GM12878 (cell line): ENCODE data around the gene BBC3. TPM values are rescaled to one million over a fixed set of nuclear protein-coding genes. Genes with fewer than 3 reads are reported as not detected.

Experiments used
- ATAC-seq: fragments of 200-7000 bp; cut with Tn5 transposase; 3 replicates; pipeline ENCODE4 v1.9.1; 2020; ENCODE audit warnings: mild to moderate bottlenecking, moderate library complexity
- BruUV-seq: library from RNA; stranded (reverse); fragments of 400-500 nt; replicated peaks from 2 replicates; lab custom pipeline; 2021; lab: Mats Ljungman, UMichigan
- CTCF ChIA-PET: fragments of 300-600 bp; sonication (Branson Sonifier 250); formaldehyde crosslinking; extraction: SDS; loops from one replicate; lab custom pipeline; 2021; ENCODE audit warnings: inconsistent platforms; lab: Yijun Ruan, JAX
- POLR2A ChIA-PET: fragments of 350-600 bp; formaldehyde crosslinking; extraction: SDS; loops from one replicate; lab custom pipeline; 2021; ENCODE audit warnings: inconsistent platforms; lab: Charles Lee
- RAD21 ChIA-PET: fragments of 300-600 bp; sonication (Branson Sonifier 250); formaldehyde crosslinking; loops from one replicate; lab custom pipeline; 2023; ENCODE audit warnings: antibody characterized with exemption; ENCODE audit not compliant: unreplicated experiment; lab: Charles Lee
- SMC1A ChIA-PET: fragments of 300-600 bp; sonication (Branson Sonifier 250); formaldehyde crosslinking; loops from one replicate; lab custom pipeline; 2023; ENCODE audit not compliant: unreplicated experiment, uncharacterized antibody; lab: Charles Lee
- DNase-seq: peaks from one replicate; pipeline ENCODE4 v3.0.0-alpha.2; 2011; ENCODE audit warnings: low read depth, low spot score
- FAIRE-seq: peaks from 3 replicates; lab custom pipeline; 2011; peaks lifted over from hg19 to GRCh38; lab: Jason Lieb, UNC
- H2AFZ ChIP-seq: 2 replicates; pipeline ENCODE4 v1.6.0; 2011; ENCODE audit warnings: low read depth, low read length, control low read depth; ENCODE audit not compliant: control insufficient read depth
- H3K27ac ChIP-seq: 2 replicates; pipeline ENCODE4 v1.5.1; 2011; ENCODE audit warnings: control low read depth; ENCODE audit not compliant: control insufficient read depth, insufficient read depth
- H3K27me3 ChIP-seq, 2 experiments: replicated peaks in 1 of 2; 2 replicates each; pipeline versions ENCODE4 v1.6.0 to v1.6.1; 2011; ENCODE audit warnings: low read length in 1 of 2; ENCODE audit not compliant: control insufficient read depth in 2 of 2, insufficient read depth in 2 of 2
- H3K36me3 ChIP-seq, 2 experiments: 2 replicates each; pipeline ENCODE4 v1.5.1; 2011; ENCODE audit warnings: low read length in 1 of 2; ENCODE audit not compliant: control insufficient read depth in 2 of 2, insufficient read depth in 2 of 2
- H3K4me1 ChIP-seq: 2 replicates; pipeline ENCODE4 v1.6.1; 2011; ENCODE audit warnings: mild to moderate bottlenecking, low read length, moderate library complexity, mixed read lengths; ENCODE audit not compliant: control insufficient read depth, insufficient read depth
- H3K4me2 ChIP-seq: 2 replicates; pipeline ENCODE4 v1.6.0; 2011; ENCODE audit warnings: control low read depth; ENCODE audit not compliant: control insufficient read depth, insufficient read depth
- H3K4me3 ChIP-seq: fragments of 200-600 bp; sonication (generic); 2 replicates; pipeline ENCODE4 v1.5.1; 2016
- H3K79me2 ChIP-seq: 2 replicates; pipeline ENCODE4 v1.6.0; 2011; ENCODE audit warnings: low read length; ENCODE audit not compliant: control insufficient read depth, insufficient read depth
- H3K9ac ChIP-seq: 2 replicates; pipeline ENCODE4 v1.8.0; 2011; ENCODE audit warnings: low read length, control low read depth, mixed read lengths; ENCODE audit not compliant: control insufficient read depth, insufficient read depth
- H3K9me3 ChIP-seq: replicated peaks from 3 replicates; pipeline ENCODE4 v1.5.1; 2011; ENCODE audit warnings: mild to moderate bottlenecking, low read length; ENCODE audit not compliant: control insufficient read depth, insufficient read depth
- H4K20me1 ChIP-seq: 2 replicates; pipeline ENCODE4 v1.6.0; 2011; ENCODE audit not compliant: control insufficient read depth, insufficient read depth
- ATF3 ChIP-seq: IDR thresholded peaks from 2 replicates; pipeline ENCODE4 v1.6.1; 2011; ENCODE audit warnings: low read depth, mild to moderate bottlenecking, low read length, moderate library complexity, borderline replicate concordance; ENCODE audit errors: extremely low read depth
- CEBPB ChIP-seq, 2 experiments: fragments of 150-350 bp in 1 of 2; IDR thresholded peaks; 2 replicates each; pipeline ENCODE4 v1.6.1; 2012 to 2014; ENCODE audit warnings: low read depth in 2 of 2, low read length in 2 of 2, borderline replicate concordance in 1 of 2, inconsistent platforms in 1 of 2
- CHD1 ChIP-seq: IDR thresholded peaks from 2 replicates; pipeline ENCODE4 v1.6.1; 2012; ENCODE audit warnings: low read depth, low read length, improper control_type of control experiment
- FOXM1 ChIP-seq: IDR thresholded peaks from 2 replicates; pipeline ENCODE4 v1.6.1; 2012; ENCODE audit warnings: low read depth, mild to moderate bottlenecking, inconsistent platforms, low read length, moderate library complexity
- HDGF ChIP-seq: fragments of 450-650 bp; IDR thresholded peaks from 2 replicates; pipeline ENCODE4 v1.6.1; 2016; ENCODE audit warnings: antibody characterized with exemption
- IRF5 ChIP-seq: fragments of 450-650 bp; IDR thresholded peaks from 2 replicates; pipeline ENCODE4 v1.6.1; 2017; ENCODE audit warnings: borderline replicate concordance
- KLF5 ChIP-seq: fragments of 450-650 bp; IDR thresholded peaks from 2 replicates; pipeline ENCODE4 v1.6.1; 2014; ENCODE audit warnings: mild to moderate bottlenecking; ENCODE audit not compliant: partially characterized antibody
- MEF2A ChIP-seq: IDR thresholded peaks from 2 replicates; pipeline ENCODE4 v1.6.1; 2011; ENCODE audit warnings: low read depth, mild to moderate bottlenecking, low read length, moderate library complexity; ENCODE audit not compliant: insufficient read depth
- NFYB ChIP-seq: IDR thresholded peaks from 2 replicates; pipeline ENCODE4 v1.6.1; 2011; ENCODE audit warnings: low read depth, mild to moderate bottlenecking, low read length, improper control_type of control experiment, moderate library complexity; ENCODE audit not compliant: insufficient read depth
- POLR2AphosphoS2 ChIP-seq: IDR thresholded peaks from 2 replicates; pipeline ENCODE4 v1.6.1; 2011; ENCODE audit warnings: low read depth, mild to moderate bottlenecking, low read length, improper control_type of control experiment, moderate library complexity
- RB1 ChIP-seq: fragments of 450-650 bp; formaldehyde crosslinking; IDR thresholded peaks from 2 replicates; pipeline ENCODE4 v1.6.1; 2017; ENCODE audit warnings: mild to moderate bottlenecking, borderline replicate concordance
- RBBP5 ChIP-seq: fragments of 200-600 bp; sonication (generic); conservative IDR thresholded peaks from 2 replicates; pipeline ENCODE4 v1.6.1; 2016
- RELA ChIP-seq: fragments of 450-650 bp; IDR thresholded peaks from 2 replicates; pipeline ENCODE4 v1.8.0; 2014; ENCODE audit warnings: borderline replicate concordance; ENCODE audit not compliant: partially characterized antibody
- RUNX3 ChIP-seq: IDR thresholded peaks from 2 replicates; pipeline ENCODE4 v1.6.1; 2012; ENCODE audit warnings: low read length, inconsistent platforms
- ZBED1 ChIP-seq: IDR thresholded peaks from 2 replicates; pipeline ENCODE4 v1.6.1; 2016; ENCODE audit warnings: borderline replicate concordance
- WGBS: methylation state at CpG from one replicate; pipeline ENCODE4 v1.1.6; 2016; ENCODE audit warnings: low lambda C conversion rate; ENCODE audit not compliant: insufficient replicate concordance, insufficient coverage; ENCODE audit errors: missing lambda C conversion rate; 5-methylcytosine and 5-hydroxymethylcytosine counted together
- in situ Hi-C: fragments of 300-500 bp; cut with MboI; formaldehyde crosslinking; loops from 9 replicates; pipeline ENCODE4 v1.14.3; 2018; ENCODE audit warnings: mixed read lengths
- intact Hi-C: fragments of 100-400 bp; cut with micrococcal nuclease; formaldehyde crosslinking; loops from one replicate; pipeline ENCODE4 v1.14.2; 2022; ENCODE audit not compliant: unreplicated experiment
- polyA plus RNA-seq, 11 experiments: library from polyadenylated mRNA; depleted of rRNA in 4 of 11; unstranded in 6 of 11; stranded (reverse) in 5 of 11; fragments of >200 nt; fragmentation: Nextera tagmentation in 4 of 11; fragmentation: Illumina TruSeq in 1 of 11; extraction: Ambion mirVana in 4 of 11; extraction: Trizol in 1 of 11; gene quantifications; 1 replicate in 1 of 11; 2 replicates in 10 of 11; pipeline versions ENCODE4 v1.2.1 to v1.2.3, GENCODE V29; 2011 to 2016; ENCODE audit warnings: inconsistent platforms in 2 of 11, missing spikeins in 2 of 11, low read depth in 1 of 11
- total RNA-seq, 4 experiments: library from RNA; depleted of rRNA in 3 of 4; stranded (reverse); fragments of >200 nt in 3 of 4; fragmentation: Illumina TruSeq in 1 of 4; extraction: Trizol in 1 of 4; gene quantifications; 2 replicates each; pipeline versions ENCODE4 v1.2.1 to v1.2.3, GENCODE V29; 2013 to 2021

BBC3 gene
- total and polyA plus RNA-seq, 10 of the 15 experiments (the other 5 are each of a cell fraction or from before 2014, with no cell fraction given), result 0.10 to 17.9 (median 7.5) TPM

DNA sequence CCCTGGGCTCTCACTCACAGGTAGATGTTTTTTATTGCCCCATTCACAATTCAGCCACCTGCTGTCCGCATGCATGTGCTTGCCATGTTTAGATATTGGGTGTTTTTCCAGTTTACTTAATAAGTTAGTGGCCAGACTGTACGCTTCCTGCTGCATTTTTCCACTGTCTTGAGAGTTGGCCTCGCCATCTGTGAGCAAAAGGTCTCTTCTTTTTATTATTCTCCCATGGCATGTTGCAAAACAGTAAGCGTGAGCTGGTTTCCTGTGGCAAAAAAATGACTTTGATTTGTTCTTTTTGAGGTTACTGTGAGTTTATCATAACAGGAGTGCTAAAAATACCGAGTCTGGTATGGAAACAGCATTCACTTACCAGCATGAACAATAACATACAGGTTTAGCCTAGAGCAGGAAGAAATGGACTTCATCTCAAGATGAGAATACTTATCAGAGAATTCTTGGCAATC is 54.3 kb downstream of the BBC3 start:
- H3K4me2 ChIP-seq, result no peak overlapping the region; the same call in 1 of the 2 replicates
- H3K9ac ChIP-seq, result no peak overlapping the region
- RAD21 ChIA-PET, result no interaction called here
- ATAC-seq (no peak), DNase-seq (no peak), FAIRE-seq (no peak)
- H3K4me1 ChIP-seq, result peaks cover 8% of the 10 kb centered on the region
- SMC1A ChIA-PET, result interaction anchor here (0.9 to 1.9 kb wide), 4 partner anchors 10 to 70 kb away, joined by 3 to 9 read pairs (median 5); partner anchors contain the start of gene ZC3H4
- 0 out of 2 replicates have a peak overlapping the region, but pooled peaks have one; percentile 8 for H3K27ac ChIP-seq
- no TSS peak for BruUV-seq
- H4K20me1 ChIP-seq, result no peaks in the 10 kb centered on the region
- in situ Hi-C loops, result no loop called here
- TF ChIP-seq RUNX3 (peak; percentile 66), CEBPB (IDR thresholded peaks at IDR 0.05; ENCODE audit: borderline replicate concordance in 1 of 2, low read depth in 2 of 2, low read length in 2 of 2) (no peak), MEF2A (peak; percentile 56; the same call in 1 of the 2 replicates)
- intact Hi-C loops, result no loop called here
- peaks cover 10 to 30% of the 10 kb centered on the region in 2 experiments; a peak in 3 of 4 replicates for H3K36me3 ChIP-seq
- no peaks in the 10 kb centered on the region for H3K27me3 ChIP-seq
- H3K9me3 ChIP-seq, result no peaks in the 10 kb centered on the region
- H2AFZ ChIP-seq, result no peak overlapping the region
- no peak overlapping the region for H3K4me3 ChIP-seq
- POLR2A ChIA-PET, result interaction anchor here (0.6 to 1.3 kb wide), 2 partner anchors 22 to 45 kb away, joined by 3 to 5 read pairs; partner anchors contain the start of gene SAE1
- 24% methylated on average over 5 of the region's 5 CpGs for WGBS
- CTCF ChIA-PET, result interaction anchor here (1.6 kb wide), 2 partner anchors 9 to 10 kb away, joined by 4 read pairs; no protein-coding TSS in a partner anchor
- H3K79me2 ChIP-seq, result peaks cover 2% of the 10 kb centered on the region; the same call in 1 of the 2 replicates

GRCh38 chr19:47176071-47176626 is 54.9 kb downstream of the BBC3 start:
- BruUV-seq, result no TSS peak
- H3K79me2 ChIP-seq, result peaks cover 2% of the 10 kb centered on the region; the same call in 1 of the 2 replicates
- no peaks in the 10 kb centered on the region for H3K27me3 ChIP-seq
- 84% methylated on average over 5 of the region's 5 CpGs for WGBS
- H3K4me1 ChIP-seq, result peaks cover 8% of the 10 kb centered on the region
- no peak overlapping the region; the same call in 1 of the 2 replicates for H3K4me2 ChIP-seq
- ATAC-seq (no peak), FAIRE-seq (no peak), DNase-seq (no peak)
- ChIA-PET CTCF (interaction anchor here (1.6 kb wide), 1 partner anchor 10 kb away, joined by 4 read pairs; no protein-coding TSS in a partner anchor), POLR2A (interaction anchor here (0.6 kb wide), 1 partner anchor 22 kb away, joined by 3 read pairs; no protein-coding TSS in a partner anchor), RAD21 (no interaction called here), SMC1A (interaction anchor here (1.4 kb wide), 1 partner anchor 10 kb away, joined by 9 read pairs; no protein-coding TSS in a partner anchor)
- peaks cover 10 to 30% of the 10 kb centered on the region in 2 experiments; a peak in 3 of 4 replicates for H3K36me3 ChIP-seq
- H3K9me3 ChIP-seq, result no peaks in the 10 kb centered on the region
- intact Hi-C loops, result no loop called here
- no peak overlapping the region for H2AFZ ChIP-seq
- H4K20me1 ChIP-seq, result no peaks in the 10 kb centered on the region
- no peak overlapping the region for H3K9ac ChIP-seq
- H3K27ac ChIP-seq, result 0 out of 2 replicates have a peak overlapping the region, but pooled peaks have one; percentile 8
- no peak overlapping the region for H3K4me3 ChIP-seq
- in situ Hi-C loops, result no loop called here
- no peak for TF ChIP-seq ATF3
- no peak for TF ChIP-seq RB1
- TF ChIP-seq NFYB, result no peak
- TF ChIP-seq CHD1, result no peak
- no peak for TF ChIP-seq ZBED1
- TF ChIP-seq IRF5, result no peak
- TF ChIP-seq FOXM1, result no peak
- no peak for TF ChIP-seq POLR2AphosphoS2
- no peak for TF ChIP-seq KLF5
- TF ChIP-seq HDGF, result no peak
- TF ChIP-seq RELA, result no peak
- no peak for TF ChIP-seq RBBP5
